HG03571 (cell line): ENCODE results near the gene TBC1D24.
"Not testable (repeated sequence)": the region's sequence is repeated elsewhere in the genome, so short reads cannot be mapped to it uniquely, and the experiment has no call there.

ENCODE experiments used
- ATAC-seq: cut with Tn5 transposase; IDR thresholded peaks from one replicate; pipeline ENCODE4 v1.9.1; 2021; ENCODE audit not compliant: unreplicated experiment

TBC1D24 gene

DNA sequence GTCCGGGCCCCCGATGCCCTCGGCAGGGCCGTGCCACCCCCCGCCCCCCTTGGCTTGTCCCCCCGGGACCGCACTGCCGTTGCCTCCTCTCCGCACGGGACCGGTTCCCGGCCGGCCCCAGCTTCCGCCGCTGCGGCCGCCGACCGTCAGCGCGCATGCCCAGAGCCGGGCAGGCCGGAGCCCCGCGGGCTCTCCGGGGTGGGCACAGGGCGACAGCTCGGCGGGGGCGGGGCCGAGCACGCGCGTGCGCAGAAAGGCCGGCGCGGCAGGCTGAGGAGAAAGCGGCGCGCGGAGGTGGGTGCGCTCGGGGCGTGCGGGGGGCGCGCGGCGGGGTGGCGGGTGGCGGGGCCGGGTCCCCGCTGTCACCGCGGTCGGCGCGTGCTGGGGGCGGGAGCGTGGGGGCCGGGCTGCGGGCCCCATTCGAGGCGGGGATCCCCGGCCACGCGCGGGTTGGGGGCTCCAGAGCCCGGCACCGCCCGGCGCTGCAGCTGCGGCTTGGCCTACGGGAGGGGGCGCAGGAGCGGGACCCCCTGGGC is at the start of gene TBC1D24:
Gene TBC1D24 (plus strand): TSS at position 251 of the 536 bp plus-strand sequence. CDS start 21,022 bp downstream, outside the sequence.
- peak; percentile 57 for ATAC-seq

DNA sequence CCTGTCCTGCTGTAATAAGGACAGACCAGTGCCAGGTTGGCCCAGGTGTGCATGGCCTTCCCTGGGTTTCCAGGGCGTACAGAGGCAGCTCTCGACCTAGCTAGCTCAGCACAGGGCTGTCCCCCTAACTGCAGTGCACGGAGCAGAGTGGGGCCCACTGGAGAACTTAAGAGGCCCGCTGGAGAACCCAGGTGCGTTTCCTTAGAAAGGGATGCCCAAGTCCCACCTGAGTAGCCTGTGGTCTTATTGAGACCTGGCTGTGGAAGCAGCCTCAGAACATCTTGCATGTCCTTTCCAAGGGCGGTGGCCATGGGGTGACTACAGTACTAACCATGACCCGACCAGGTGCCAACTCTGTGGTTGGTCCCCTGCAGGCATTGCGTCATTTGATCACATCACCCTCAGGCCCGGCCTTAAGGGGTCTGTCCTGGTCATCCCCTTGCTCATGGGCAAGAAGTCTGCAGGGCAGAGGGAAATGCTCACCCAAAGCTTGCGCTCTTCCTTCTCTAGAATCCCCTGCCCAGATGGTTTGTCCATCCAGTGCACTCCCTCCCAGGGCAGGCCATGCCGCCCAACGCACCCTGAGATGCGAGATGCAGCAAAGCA is 49.0 kb upstream of the TBC1D24 start:
- no peak for ATAC-seq

DNA sequence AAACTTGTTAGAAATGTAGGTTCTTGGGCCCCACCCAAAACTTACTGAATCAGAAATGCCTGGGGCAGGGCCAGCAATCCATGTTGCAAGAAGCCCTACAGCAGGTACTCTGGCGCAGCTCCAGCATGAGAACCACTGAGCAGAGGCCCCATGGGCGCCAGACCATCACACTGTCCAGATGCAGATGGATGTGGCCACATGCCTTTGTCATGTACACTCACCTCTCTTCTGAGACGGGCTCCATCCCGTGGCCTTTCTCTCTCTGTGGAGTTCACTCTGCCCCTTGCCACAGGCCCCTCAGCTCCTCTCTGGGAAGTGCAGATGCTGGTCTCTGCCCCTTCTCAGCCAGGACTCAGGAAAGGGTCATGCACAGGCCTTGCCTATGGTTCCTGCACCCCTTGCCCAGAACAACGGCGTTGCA is 48.0 kb upstream of the TBC1D24 start:
- no peak for ATAC-seq

DNA sequence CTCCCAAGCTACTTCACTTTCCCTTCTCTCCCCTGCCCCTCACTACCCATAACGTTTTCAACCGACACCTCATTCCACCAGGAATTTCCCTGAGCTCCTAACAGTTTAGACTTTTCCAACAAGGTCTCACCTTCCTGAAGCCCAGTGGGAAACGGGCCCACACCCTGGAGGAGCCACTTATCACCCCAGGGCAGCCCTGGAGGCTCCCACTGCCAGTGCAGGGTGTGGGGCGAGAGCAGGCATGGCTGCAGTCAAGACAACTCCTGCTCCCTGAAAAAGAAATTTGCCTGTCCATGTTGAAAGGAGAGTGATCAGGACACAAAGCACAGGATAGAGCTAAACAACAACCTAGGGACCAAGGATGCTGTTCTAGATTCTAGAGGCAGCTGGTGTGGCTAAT is 47.4 kb upstream of the TBC1D24 start:
- ATAC-seq = no peak

DNA sequence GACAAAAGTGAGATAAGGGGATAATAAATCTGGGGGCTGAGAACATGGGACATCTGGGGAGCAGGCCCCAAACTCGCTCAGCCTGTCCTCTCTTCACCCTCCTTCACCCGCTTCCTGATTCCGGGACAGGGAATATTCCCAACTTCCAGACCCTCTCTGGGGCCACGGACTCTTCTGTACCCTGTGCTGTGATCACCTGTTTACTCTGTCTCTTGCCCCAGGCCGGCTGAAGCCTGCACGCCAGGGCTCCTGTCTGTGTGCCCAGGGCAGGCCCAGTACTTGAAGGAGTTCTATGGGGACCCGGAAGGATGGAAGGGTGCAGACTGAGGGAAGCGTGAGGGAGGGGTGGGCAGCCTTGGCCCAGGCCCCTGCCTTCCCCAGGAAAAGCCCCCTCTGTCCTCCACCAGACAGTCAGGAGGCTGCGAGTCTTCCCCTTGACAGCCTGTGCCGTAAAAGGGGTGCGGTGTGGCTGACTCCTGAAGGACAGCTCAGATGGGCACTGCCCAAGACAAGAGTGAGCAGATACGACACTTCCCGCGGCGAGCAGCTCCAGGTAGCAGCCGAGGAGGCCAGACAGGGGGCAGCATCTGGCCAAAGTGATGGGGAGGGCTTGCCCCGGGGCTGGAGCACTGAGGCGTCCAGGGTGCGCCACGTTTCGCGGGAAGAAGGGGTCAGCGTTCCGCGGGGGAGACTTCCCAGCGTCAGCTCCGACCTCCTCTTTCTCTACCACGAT is 46.7 kb upstream of the TBC1D24 start:
- no peak for ATAC-seq

DNA sequence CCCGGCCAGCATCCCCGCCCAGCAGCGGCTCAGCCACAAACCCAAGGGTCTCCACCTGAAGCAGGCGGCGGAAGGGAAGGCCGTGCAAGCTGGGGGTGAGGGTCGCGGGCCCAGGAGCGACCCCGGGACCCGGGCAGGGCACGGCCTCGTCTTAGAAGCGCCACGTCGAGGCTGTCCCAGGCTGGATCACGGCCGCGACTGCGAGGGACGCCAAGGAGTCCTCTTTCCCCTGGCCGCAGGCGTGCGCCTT is 46.2 kb upstream of the TBC1D24 start:
- ATAC-seq = no peak

DNA sequence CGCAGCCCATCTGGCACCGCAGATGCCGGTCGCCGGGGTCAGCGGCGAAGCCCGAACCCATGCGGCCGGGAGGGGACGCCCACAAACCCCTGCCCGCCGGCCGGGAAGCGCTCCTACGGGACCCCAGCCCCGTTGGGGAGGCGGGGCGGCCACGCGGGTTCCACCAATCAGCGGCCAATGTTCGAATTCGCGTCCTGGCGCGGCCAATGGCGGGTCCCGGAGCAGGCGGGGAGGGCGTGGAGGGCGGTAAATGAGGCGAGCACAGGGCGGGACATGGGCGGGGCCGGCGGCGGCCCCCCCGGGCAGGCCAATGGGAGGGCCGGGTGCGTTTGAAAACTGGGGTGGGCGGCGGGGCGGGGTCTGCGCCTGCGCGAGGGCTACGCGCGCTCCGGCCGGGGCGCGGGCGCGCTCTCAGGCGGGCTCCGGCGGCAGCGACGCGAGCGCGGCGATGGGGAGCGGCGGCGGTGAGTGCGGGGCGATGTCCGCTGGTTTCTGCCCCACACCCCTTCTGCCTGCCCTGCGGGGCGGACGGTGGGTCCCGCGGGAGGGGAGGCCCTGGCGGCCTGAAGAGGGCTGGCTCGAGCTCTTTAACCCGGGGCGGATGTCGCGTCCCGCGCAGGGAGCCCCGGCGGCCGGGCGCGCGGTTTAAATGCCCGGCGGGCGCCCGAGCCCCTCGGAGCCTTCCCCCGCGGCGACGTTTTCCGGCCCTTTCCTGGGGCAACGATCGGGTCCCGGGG is 45.7 kb upstream of the TBC1D24 start, which contains the start of gene CCNF:
Gene CCNF (plus strand): TSS at position 414 of the 737 bp plus-strand sequence. CDS start 35 bp downstream, at position 449.
- peak; percentile 63 for ATAC-seq

DNA sequence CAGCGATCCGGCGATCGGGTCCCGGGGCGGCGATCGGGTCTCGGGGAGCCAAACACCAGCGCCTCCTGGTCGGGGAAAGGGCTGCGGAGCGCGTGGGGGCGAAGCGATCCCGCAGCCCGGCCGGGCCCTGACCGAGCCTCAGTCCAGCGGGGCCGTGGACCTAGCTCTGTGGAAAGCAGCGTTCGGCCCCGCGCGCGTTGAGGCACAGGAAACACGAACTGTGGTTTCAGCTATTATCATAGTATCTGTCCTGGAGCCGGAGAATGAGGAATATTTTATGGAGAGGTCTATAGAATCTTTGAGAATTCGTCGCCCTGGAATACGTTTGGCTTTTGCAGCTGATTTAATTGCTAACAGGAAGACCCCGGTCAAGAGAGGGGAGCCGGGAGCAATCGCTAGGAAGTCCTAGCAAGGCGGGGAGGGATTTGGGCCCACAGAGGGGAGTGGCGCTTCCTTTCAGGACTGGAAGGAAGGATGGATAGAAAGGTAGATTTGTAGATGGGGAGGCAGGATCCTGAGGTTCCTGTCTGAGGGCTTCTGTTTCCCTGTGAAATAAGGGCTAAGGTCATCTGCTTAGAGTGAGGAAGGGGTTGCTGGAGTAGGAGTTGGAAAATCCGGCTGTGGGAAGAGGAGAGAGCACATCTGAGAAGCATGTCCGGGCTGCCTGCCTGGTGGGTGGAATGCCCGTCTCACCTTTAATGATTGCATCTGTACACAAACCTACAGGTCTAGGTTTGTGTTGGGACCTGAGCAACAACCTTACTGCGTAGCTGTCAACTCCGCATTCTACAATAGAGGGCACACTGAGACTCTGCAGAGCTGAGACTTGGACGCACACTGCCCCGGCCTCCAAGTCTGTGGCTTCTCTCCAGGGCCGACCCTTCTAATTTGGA is 44.9 kb upstream of the TBC1D24 start:
- ATAC-seq = no peak

DNA sequence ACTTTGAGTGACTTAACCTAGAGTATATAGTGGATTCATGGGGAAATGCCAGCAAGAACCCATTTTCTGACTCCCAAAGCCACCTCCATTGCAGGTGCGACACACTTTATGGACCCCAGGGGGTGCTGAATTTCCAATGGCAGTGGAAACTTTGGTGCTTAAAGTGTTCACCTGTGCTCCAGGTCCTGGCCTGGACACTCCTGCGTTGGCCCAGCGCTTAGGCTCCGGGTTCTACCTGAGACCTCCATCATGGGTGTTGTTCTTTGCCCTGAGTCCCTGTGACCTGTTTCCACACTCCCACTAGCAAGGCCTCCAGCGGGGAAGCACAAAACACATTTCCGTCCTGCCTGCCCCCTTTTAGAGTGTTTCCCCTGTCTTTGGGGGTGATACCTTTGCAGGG is 42.6 kb upstream of the TBC1D24 start:
- ATAC-seq = no peak

DNA sequence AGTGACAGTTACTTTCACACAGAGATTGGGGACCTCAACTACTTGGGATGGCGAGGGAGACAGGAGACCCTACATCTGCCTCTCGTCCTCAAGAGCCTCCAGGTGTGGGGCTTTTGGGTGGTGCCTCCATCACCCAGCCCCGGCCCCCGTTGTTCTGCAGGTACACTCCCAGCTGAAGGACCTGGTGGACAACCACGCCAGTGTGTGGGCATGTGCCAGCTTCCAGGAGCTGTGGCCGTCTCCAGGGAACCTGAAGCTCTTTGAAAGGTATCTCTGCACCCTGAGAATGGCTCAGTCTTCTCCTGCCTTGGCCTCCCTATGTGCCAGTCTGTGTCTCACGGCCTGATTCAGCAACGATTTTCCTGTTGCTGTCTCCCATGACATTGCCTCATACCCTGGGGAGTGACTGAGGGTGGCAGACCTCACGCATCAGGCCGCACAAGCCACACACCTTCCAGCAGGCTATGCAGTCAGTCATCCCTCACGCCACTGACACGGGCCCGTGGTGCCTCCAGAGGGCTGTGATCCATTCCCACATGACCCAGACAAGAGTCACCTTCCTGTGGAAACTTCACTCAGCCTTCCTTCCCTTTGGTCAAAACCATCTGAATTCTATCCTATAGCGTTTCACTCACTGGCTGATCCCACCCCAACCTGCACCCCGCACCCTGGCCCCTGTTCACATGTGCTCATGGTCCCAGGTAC is 42.0 kb upstream of the TBC1D24 start:
- ATAC-seq = no peak

DNA sequence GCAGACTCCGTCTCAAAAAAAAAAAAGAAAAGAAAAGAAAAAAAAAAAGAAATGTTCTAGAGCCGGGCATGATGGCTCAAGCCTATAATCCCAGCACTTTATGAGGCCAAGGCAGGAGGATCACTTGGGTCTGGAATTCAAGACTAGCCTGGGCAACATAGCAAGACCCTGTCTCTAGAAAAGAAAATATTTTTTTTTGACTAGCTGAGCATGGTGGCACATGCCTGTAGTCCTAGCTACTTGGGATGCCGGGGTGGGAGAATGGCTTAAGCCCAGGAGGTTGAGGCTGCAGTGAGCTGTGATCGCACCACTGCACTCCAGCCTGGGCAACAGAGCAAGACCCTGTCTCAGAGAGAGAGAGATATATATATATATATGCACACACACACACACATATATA is 39.7 kb upstream of the TBC1D24 start:
- not testable (repeated sequence) for ATAC-seq

DNA sequence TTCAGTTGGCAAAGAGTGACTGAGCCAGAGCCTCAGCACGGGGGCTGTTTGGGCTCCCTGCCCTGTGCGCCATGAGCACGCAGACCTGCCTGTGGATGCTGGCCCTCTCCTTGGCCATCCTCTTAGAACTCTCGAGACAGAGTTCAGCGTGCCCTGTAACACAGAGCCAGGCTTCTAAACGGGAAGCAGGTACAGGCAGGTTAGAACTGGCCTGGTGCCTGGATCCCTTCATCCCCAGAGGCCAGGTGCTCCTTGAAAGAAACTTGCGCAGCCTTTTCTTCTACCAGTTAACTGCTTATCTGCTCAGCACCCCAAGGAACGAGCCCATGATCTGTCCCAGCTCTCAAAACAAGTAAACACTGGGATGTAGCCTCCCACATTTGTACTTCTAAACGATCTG is 38.8 kb upstream of the TBC1D24 start:
- ATAC-seq = no peak

DNA sequence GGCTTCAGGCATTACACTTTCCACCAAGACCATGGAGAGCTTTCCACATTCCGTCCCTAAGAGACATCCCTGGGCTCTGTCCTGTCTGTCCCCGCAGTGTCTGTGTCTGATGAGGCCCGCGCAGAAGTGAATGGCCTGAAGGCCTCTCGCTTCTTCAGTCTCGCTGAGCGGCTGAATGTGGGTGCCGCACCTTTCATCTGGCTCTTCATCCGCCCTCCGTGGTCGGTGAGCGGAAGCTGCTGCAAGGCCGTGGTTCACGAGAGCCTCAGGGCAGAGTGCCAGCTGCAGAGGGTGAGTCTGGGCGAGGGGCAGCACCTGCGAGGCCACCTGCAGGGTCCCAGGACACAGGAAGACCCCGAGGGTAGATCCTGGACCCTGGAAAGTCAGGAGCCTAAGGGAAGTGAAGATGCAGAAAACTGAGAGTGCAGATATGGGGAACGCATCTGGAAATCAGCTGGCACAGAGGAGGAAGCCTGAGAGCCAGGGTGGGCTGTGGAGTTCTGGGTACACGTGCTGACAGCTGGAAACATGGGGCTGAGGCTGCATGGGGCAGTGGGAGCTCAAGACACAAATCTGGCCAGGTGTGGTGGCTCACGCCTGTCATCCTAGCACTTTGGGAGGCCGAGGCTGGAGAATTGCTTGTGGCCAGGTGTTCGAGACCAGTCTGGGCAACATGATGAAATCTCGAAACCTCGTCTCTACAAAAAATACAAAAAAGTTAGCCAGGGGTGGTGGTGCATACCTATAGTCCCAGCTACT is 37.7 kb upstream of the TBC1D24 start:
- ATAC-seq = no peak

DNA sequence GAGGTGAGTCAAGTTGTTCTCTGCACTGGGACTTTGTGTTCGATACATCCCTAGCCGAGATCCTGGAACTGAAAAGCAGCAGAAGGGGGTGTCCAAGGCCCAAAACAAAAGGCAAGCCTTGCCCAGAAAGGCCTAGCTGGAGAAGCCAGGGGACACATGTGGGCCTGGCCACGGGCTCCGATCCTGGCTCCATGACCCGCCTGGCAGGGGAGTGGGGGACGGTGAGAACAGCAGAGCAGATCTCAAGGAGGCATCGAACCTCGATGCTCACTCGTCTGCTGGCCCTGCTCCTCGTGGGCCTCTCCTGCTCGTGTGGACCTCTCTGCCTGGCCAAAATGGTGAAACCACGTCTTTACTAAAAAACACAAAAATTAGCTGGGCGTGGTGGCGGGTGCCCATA is 36.8 kb upstream of the TBC1D24 start:
- no peak for ATAC-seq

DNA sequence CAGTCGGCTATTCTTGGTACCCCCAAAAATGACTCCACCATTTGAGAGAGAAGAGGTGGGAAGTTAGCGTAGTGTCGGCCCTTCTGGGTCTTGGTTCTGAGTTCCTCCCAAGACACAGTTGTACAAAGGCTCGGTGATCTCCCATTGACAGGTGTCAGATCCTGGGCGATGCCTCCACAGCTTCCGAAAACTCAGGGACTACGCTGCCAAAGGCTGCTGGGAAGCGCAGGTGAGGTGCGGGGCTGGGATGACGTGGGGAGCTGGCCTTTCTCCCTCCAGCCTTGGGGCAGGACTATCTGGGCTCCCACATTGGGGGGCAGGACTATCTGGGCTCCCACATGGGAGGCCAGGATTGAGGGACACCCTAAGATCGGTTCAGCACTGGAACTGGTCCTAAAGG is 35.3 kb upstream of the TBC1D24 start:
- no peak for ATAC-seq

DNA sequence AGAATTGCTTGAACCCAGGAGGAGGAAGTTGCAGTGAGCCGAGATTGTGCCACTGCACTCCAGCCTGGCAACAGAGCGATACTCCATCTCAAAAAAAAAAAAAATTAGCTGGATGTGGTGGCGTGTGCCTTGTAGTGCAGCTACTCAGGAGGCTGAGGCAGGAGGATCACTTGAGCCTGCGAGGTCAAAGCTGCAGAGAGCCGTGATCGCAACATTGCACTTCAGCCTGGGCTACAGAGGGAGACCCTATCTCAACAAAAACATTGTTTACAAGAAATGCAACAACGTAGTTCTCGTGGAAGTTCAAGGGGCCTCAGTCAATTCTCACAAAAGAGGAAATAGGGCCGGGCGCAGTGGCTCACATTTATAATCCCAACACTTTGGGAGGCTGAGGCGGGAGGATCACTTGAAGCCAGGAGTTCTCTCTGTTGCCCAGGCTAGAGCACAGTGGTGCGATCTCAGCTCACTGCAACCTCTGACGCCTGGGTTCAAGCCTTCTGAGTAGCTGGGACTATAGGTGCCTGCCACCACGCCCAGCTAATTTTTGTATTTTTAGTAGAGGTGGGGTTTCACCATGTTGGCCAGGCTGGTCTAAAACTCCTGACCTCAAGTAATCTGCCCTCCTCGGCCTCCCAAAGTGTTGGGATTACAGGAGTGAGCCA is 33.7 kb upstream of the TBC1D24 start:
- ATAC-seq = not testable (repeated sequence)

DNA sequence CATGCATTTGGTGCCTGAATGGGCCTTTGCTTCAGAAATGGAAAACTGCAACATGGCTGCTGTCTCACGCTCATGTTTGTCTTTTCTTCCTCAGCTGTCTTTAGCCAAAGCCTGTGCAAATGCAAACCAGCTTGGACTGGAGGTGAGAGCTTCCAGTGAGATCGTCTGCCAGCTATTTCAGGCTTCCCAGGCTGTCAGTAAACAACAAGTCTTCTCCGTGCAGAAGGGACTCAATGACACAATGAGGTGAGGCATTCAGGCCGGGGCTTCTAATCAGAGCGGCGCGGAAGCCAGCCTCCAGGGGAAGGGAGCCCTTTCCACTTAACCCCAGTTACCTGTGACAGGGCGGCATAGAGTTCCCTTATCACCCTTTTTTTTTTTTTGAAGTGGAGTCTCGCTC is 31.4 kb upstream of the TBC1D24 start:
- ATAC-seq = no peak

DNA sequence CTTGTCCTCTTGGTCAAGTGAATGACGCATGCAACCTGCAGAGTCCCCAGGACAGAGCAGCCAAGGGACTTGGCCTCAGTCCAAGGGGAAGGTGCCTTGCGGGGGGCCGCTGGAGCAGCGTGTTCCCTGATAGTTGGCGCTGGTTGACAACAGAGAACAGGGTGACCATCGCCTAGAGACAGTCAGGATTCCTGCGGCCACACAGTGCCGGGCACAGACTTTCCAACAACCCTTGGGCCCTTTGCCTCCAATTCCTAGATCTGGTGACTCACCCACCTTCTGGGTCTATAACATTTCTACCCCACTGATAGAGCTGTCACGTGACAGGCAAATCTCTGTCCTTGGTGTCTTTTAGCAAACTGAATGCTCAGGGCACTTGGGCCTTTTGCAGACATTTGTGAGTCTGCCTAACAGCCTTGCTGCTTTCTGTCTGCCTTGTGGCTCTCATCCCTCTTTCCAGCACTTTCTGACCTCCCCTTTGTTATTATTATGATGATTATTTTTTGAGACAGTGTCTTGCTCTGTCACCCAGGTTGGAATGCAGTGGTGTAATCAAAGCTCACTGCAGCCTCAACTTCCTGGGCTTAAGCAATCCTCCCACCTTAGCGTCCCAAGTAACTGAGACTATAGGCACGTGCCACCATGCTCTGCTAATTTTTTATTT is 26.9 kb upstream of the TBC1D24 start:
- no peak for ATAC-seq

DNA sequence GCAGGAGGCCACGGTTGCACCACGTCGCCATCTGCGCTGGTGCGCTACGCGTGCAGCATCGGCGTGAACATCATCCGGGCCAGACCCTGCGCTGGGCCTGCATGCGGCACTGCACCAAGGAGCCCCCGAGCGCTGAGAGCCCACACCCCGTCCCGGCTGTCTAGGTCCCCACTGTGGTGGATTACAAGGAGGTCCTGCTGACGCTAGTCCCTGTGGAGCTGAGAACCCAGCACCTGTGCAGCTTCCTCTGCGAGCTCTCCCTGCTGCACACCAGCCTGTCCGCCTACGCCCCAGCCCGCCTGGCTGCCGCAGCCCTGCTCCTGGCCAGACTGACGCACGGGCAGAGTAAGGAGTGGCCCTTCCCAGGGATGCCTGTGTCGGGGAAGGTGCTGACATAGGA is 25.8 kb upstream of the TBC1D24 start:
- ATAC-seq = no peak
